Activated naive CD4-positive, alpha-beta T cell treated with Interleukin-2 at 50 U/mL for 16 hours (primary cell): ENCODE data around the gene AQP9.

Experiments
- DNase-seq: peaks from one replicate; pipeline ENCODE4 v3.0.0-alpha.2; 2020

The AQP9 gene

DNA sequence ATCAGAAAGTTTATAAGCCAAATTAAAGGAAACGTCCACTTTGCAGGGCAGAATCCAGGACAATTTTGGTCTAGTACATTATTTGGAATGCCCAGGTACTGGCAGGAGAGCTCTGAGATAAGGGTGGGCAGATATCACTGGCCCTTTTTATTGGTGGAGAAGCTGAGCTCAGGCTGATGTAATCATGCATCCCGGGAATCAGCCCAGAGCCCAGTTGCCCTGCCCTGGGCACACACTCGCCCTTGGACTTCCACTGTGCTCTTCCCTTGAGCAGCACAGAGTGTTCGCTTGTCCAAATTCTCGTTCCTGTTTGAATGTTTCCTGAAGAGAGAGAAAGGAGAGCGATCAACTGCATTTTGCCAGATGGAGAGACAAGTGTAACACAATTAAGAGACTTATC, 3.7 kb downstream of the AQP9 start:
- no peak for DNase-seq

DNA sequence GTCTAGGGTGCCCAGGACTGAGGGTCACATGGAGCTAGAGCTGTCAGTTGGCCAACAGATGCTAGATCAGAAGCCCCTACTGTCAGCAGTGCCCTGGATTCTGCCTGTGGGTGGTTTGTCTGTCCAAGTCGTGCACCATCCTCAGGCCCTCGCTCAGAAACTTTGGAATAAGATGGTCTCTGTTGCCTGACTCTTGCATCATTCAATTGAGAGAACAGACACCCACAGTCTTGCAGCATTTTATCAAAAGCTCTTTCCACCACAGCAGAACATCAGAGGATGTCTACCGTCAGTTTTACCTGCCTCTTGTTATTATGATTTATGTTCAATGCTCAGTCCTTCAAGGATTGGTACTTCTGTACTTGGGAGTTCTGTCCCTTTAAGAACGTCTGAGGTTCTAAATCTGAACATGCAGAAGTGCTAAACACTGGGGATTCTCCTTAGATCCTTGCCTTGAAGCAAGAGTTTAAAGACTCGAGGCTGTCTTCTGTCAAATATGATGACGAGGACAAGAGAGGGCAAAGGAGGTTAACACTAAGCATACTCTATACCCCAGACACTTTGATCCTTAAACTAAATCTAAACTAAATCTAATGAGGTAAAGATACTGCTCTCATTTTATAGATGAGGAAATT, 4.8 kb downstream of the AQP9 start:
- no peak for DNase-seq

DNA sequence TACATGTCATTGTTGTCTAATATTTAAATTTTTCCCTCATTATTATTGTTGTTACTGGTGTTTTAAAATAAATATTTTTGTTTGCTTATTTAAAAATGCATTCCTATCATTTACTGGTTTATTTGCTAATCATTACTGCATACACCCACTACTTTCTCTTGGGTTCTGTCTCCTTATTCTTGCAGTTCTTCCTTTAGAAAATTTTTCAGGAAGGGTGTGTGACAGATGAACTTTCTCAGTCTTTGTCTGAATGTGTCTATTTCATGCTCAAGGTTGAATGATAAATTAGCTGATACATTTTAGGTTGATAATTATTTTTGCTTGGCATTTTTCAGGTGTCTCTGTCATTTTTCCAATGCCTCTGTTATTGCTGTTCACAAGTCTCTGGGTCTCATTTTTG, 7.4 kb downstream of the AQP9 start:
- no peak for DNase-seq

DNA sequence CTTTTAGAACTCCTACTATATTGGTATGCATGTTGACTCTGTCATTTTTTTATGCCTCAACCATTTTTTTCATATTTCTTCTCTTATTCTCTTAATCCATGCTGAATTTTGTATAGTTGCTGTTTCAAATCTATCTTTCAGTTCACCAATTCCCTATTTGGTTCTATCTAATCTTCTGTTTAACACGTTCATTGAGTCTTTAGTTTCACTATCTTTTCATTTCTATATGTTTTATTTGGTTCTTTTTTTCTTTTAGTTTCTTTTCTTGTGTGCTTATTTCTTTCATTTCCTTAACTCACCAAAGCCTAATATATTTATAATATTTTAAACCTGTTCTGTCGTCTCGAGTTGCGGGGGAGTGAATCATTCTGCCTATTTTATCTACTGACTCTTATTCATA, 8.0 kb downstream of the AQP9 start:
- no peak for DNase-seq

DNA sequence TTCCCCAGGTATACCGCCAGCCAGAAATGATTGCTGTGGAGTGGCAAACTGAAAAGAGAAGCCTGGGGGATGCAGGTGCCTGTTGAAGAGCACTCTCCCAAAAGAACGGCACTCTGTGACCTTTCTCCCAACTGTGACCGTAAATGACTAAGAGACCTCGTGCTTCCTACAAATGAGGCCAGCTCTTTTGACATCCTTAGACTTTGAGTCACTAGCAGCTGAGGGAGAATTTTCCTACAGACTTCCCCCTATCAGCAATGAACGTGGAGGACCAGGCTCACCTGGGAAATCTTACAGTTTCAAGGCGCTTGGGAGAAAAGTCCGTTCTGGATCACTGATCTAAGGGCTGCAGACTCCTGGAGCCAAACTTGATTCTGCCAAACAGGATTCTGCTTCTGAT, 8.6 kb downstream of the AQP9 start:
- DNase-seq: no peak

DNA sequence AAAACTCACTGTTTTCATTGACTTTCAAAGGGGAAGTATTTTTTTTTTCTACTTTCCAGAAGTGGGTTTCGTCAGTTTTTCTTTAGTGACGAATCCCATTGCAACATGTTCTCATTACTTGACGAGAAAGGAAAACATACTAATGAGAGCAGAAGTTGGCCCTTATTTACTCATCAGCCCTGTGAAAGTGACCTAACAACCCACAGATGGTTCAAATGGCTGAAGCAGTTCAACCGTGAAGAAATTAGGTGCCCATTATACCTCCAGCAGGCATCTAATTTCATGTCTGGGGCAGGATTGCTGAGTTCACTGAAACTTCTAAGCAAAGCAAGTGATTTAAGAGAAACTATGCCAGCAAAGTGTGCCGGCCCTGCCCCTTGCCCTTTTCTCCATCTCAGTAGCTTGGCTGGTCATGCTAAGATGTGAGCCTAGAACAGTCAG, 9.0 kb downstream of the AQP9 start:
- no peak for DNase-seq

DNA sequence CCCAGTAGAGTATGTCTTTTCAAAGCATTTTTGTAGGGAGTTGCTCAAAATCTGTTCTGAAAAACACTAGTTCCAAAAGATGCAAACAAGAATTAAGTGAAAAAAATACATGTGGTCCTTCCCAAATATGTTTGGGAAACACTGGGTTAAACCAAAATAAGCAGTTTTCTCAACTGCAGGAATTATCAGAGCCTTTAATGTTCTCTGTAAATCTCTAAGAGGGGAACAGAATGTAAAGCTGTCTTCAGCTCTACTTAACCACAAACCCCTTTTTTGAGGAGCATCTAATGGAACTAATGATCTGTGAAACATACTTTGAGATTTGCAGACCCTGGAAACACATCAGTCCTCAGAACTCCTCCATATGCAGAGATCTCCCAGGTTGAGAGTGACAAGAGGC, 9.9 kb downstream of the AQP9 start:
- no peak for DNase-seq

DNA sequence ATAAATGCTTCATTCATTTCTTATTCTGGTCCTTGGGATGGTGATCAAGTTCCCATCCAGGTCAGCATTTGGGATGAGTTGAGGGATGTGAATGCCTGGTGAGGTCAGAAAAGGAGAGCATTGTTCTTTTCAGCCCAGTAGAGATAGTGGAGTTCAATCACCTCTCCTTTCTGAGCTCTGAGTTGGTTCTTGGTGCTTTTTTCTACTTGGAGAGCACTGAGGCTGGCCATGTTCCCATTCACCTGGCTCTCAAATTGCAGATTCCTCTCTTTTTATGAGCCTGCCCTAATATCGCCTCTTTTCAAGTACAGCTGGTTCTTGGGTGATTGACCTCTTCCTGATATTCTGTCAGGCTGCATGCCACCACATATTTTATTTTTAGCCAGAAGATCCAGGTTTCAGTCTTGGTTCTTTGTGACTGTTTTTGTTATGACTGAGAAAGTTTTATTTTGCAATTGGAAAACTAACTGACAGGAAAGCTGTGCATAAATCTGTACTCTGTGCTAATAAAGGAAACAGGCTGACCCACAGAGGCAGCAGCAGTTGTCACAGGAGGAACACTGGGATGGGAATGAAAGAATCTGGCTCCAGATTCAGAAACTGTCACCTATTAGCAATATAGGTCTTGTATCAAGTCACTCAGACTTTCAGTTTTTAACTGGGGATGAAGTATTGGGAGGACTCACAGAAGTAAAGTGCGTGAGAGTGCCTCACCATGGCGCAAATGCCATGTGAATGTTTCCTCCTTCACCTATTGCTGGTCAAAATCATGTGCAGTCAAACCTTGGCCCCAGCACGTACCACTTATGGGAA, 10.7 kb downstream of the AQP9 start:
- no peak for DNase-seq

DNA sequence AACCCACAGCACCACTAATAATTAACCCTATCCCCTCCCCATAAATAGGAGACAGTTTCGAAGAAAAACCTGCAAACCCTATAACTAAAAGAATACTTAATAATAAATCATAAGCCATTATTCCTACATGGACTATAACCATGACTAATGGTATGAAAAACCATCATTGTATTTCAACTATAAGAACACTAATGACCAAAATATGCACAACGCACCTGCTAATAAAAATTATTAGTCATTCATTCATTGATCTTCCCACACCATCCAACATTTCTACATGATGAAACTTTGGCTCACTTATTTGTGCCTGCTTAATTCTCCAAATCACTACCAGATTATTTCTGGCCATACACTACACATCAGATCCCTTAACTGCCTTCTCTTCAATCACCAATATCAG, 16.6 kb downstream of the AQP9 start:
- no peak for DNase-seq

DNA sequence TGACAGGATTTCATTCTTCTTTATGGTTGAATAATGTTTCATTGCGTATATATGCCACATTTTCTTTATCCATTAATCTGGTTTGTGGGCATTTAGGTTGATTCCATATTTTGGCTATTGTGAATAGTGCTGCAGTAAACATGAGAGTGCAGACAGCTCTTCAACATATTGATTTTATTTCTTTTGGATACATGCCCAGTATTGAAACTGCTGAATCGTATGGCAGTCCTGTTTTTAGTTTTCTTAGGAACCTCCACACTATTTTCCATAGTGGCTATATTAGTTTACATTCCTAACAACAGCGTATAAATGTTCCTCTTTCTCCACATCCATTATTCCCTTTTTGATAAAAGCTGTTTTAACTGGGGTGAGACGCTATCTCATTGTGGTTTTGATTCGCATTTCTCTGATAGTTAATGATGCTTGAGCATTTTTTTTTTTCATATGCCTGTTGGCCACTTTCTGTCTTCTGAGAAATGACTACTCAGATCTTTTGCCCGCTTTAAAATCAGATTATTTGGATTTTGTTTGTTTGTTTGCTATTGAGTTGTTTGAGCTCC, 21.7 kb downstream of the AQP9 start:
- no peak for DNase-seq

DNA sequence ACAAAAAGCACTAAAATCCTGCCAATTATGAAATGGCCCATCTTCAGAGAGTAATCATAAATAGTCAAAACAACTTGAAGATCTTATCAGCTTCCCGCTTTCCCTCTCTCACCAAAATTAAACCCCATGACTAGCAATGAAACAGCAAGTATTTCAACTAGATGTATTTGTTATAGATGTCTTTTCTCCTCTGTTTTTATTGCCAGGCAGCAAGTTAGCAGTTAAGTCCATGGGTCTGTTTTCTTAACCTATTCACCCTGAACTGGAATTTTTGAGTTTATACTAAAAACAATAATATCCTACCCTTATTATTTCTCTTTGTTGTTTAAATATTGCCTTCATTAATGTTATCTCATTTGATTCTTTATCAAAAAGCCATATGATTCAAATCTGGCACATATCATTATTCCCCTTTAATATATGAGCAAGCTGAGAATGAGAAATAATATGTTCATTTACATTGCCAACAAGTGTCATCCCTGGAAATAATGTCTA, 23.3 kb downstream of the AQP9 start:
- no peak for DNase-seq

DNA sequence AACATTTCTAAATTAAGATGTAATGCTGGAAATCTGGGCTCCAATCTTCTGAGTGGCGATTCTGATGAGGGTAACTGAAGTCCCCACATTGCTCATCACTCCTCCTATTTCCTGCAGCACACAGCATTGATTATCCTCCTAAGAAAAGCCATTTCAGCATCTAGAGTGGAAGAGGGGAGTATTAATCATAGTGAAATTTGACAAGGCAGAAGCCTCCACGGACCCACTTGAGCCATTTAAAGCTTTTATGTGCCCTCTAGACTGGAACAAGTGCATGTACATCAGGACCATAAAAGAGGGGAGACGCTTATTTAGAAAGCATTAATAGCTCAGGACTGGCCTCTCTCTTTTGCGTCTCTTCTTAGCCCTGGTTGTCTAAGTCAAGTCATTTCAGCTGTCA, 25.8 kb downstream of the AQP9 start:
- DNase-seq: no peak

DNA sequence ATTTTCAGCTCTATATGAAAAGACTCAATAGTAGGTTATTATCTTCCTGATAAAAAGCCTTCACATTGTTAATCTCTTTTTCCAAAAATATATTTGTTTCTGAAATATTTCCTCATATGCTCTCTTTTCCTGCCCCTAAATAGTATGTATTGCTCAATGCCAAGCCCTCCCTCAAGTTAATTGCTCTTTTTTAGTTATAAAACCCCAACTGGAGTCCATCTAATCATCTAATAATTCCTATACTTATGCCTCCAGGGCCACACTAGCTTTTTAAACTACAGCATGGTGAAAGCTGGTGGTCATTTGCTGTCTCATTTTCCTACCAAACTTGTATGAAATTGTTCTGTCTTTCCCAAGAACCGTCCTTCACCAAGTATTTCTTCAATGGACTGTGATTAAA, 26.7 kb downstream of the AQP9 start:
- no peak for DNase-seq

DNA sequence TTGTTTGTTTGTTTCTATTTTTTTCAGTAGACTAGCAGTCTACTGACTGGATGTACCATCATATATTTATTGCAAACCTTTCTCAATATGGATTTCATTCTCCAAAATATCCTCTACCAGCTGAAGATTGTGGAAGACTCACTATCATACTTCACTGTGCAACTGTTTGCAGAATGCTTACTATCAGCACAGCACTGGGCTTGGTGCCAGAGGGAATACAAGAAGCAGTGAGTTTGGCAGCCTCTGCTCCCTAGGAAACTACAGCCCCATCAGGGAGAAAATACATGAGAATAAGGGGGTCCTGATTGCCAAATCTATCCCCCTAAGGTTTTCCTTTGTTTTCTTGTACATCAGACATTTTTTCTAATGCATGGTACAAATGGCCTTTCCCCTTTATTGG, 27.5 kb downstream of the AQP9 start:
- no peak for DNase-seq

DNA sequence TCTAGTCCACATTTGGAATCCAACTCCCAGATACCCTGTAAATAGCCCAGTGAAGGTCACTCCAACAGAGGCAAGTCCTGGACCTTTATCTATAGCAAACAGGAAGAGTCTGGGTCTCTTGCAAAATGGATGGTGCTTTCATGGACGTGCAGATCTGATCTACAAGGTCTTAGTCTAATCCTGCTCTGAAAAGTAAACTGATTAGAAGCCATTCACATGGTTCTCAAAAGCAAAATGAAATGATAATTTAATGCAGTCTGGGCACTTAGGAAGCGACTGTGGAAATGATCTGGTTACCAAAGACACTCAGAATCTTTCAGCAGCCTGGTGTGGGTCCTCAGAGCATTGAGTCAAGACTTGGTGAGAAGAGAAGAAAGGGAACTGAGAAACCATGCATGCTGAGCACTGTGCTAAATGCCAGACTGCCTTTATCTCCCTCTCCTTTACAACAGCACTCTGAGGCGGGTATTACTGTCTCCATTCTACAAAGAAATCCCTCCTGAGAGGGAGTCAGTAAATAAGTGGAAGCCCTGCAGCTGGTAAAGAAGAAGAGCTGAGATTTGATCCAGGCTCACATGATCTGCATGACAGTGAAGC, 29.0 kb downstream of the AQP9 start:
- no peak for DNase-seq

DNA sequence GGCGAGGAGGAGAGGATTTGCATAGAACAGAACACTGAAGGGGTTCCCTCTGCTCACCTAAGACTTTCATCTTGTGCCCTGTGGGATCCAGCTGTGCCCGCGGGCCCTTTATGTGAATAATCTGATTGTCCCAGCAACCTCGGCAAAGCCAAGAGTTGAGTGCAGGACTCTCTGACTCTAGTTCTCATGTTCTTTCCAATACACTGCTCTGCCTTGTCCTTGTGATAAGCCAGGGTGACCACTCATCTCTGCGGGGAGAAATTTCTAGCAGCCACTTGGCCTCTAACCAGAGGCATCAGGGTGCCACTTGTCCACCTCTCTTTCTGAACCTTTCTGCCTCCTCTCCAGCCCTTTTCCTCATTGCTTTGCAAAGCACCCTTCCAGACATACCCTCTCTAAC, 31.8 kb downstream of the AQP9 start:
- DNase-seq: no peak

DNA sequence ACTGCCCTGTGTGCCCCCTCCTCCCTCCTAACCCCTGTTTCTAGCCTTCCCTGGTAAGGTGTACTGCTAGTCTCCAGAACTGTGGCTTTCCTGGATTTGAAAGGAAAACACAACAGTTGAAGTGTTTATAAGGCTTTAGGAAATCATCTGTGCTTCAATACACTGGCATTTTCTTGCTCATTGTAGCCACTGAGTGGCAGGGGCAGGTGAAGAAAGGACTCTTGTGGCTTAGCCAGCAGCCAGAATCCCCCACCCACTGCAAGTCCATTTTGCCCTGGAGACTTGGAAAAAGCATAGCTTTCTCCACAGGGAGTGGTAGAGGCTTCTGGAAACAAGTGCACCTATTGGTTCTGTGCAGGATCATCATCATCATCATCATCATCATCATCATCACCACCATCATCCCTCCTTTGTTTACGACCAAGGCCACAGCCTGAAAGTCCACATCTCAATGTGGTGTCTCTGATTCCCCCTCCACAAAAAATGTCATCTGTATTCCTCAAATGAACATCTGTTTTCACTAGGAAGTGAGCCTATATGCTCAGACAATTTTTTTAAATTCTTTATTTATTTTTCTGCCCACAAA, 33.4 kb downstream of the AQP9 start:
- DNase-seq: no peak

DNA sequence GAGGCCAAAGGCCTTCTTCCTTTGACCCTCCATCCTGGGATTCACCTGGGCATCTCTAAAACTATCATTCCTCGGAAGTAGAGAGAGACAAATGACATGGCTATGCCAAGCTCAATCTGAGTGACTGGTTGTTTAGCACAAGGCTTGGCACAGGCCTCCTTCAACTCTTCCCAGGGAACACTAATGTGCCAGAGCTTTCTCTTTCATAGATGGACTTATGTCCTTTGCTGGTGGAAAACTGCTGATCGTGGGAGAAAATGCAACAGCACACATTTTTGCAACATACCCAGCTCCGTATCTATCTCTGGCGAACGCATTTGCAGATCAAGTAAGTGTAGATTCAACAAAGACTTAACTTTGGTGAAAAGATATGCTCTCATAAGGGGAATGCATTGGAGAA, 36.5 kb downstream of the AQP9 start:
- DNase-seq: no peak

DNA sequence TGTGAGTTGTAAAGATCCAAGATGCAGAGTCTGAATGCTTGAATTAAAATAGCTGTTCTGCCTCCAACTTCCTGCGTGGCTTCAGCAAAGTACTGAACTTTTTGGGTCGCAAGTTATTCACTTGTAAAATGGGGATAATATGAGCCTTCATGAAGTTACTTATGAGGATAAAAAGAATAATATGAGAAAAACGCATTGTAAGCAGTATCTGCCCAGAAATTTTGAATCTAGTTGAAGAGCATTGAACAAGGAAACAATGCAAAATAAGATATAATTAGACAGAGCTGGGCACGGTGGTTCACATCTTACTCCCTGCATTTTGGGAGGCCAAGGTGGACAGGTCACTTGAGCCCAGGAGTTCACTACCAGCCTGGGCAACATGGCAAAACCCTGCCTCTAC, 37.8 kb downstream of the AQP9 start:
- no peak for DNase-seq

DNA sequence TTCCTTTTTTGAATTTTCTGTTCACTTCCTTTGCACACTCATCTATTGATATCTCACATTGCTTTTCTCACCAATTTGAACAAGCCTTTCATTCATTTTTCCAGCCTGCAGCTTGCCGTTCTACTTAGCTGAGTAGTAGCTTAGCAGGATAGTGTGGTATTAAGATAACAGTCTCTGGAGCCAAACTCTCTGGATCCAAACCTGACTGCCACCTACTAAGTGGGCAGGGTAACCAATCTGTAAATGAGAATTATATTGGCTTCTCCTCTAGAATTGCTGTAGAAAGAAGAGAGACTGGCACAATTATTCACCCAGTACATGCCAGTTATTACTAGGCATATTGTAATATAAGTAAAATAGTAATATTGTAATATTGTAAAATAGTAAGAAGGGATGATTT, 40.5 kb downstream of the AQP9 start:
- DNase-seq: no peak

DNA sequence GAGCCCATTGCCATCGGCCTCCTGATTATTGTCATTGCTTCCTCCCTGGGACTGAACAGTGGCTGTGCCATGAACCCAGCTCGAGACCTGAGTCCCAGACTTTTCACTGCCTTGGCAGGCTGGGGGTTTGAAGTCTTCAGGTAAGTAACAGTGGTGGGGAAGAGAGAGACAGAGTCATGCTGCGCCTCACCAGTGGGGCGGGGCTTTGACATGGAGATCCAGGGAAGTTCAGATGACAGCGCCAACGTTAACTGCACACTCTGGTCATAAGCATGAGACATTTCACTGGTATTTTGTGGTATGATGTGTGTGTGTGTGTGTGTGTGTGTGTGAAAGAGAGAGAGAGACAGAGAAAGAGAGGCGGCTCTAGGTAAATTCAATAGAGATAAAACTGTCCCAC, 41.0 kb downstream of the AQP9 start:
- no peak for DNase-seq

DNA sequence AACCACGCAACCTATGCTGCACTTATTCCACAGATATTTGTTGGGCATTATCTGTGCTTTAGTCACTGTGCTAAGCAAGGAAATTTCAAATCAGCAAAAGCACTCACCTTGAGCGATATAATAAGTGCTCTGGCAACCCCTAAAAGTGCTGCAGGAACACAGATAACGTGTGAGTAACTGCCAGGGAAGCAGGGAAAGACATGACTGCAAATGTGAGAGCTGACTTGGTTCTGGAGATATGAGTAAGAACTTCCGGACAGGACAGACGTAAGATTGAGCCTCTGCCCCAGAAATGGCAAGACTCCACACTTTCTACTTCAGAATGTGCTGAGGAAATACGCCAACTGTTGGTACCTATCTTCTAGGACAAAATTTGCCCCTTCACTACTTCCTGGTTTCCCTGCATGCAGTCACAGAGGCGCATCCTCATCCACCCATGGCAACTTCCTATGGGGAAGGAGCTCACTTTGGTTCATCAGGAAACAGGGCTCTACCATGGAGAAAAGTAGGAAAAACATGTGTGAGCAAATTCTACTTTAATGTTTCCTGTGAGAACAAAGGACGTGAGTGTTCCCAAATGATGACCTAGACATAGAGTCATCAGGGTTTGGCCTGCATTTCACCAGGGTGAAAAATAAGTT, 41.7 kb downstream of the AQP9 start:
- DNase-seq: no peak
